Chondrocyte (in vitro differentiated cells): Measurements from ENCODE around the gene ITIH4. TPM values are rescaled to one million over a fixed set of nuclear protein-coding genes. Genes with fewer than 3 reads are reported as not detected.

Experiments
- DNase-seq: peaks from one replicate; pipeline ENCODE4 v3.0.0; 2021; ENCODE audit warnings: mixed read lengths, low spot score
- H3K27ac Mint-ChIP-seq: one replicate; pipeline ENCODE4 v1.8.0; 2021; ENCODE audit warnings: mild to moderate bottlenecking, moderate library complexity, mixed read lengths; ENCODE audit not compliant: unreplicated experiment
- H3K27me3 Mint-ChIP-seq: 2 replicates; pipeline ENCODE4 v1.8.0; 2021; ENCODE audit warnings: low read depth, mixed read lengths
- H3K36me3 Mint-ChIP-seq: 2 replicates; pipeline ENCODE4 v1.8.0; 2021; ENCODE audit warnings: low read depth, mixed read lengths
- H3K4me1 Mint-ChIP-seq: 2 replicates; pipeline ENCODE4 v1.8.0; 2021; ENCODE audit warnings: low read depth, mild to moderate bottlenecking, mixed read lengths
- H3K4me3 Mint-ChIP-seq: one replicate; pipeline ENCODE4 v1.8.0; 2021; ENCODE audit warnings: mild to moderate bottlenecking, moderate library complexity, mixed read lengths; ENCODE audit not compliant: unreplicated experiment
- H3K9me3 Mint-ChIP-seq: 2 replicates; pipeline ENCODE4 v1.8.0; 2021; ENCODE audit warnings: low read depth, mixed read lengths
- total RNA-seq: library from RNA; stranded (reverse); gene quantifications from 3 replicates; pipeline ENCODE4 v1.2.1, GENCODE V29; 2021
- TF ChIP-seq, protein P1 (sequence below): fragments of 200-600 bp; sonication (generic); IDR thresholded peaks from 2 replicates; pipeline ENCODE4 v1.5.0; 2021; ENCODE audit warnings: antibody characterized with exemption, mild to moderate bottlenecking, moderate library complexity

Gene ITIH4
- total RNA-seq, 1 donor from 2014 or later, result 5.2 TPM

DNA sequence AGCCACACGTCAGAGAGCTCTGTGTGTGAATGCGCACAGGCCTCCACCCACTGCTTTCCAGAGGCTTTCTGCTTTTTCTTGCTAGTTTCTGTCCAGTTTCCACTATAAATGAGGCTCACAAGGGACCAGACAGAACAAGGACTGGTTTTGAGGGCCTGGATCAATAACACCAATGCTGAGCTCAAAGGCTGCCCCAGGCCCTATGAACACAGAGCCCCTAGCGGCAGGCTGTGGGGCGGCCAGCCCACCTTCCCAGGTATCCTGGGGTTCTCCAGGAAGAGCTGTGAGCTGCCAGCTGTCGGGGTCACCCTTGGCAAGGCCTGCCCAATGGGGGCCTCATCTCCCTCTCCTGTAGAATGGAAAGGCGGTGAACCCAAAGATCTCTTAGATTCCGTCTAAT, 38.1 kb downstream of the ITIH4 start:
- TF ChIP-seq, protein P1, sequence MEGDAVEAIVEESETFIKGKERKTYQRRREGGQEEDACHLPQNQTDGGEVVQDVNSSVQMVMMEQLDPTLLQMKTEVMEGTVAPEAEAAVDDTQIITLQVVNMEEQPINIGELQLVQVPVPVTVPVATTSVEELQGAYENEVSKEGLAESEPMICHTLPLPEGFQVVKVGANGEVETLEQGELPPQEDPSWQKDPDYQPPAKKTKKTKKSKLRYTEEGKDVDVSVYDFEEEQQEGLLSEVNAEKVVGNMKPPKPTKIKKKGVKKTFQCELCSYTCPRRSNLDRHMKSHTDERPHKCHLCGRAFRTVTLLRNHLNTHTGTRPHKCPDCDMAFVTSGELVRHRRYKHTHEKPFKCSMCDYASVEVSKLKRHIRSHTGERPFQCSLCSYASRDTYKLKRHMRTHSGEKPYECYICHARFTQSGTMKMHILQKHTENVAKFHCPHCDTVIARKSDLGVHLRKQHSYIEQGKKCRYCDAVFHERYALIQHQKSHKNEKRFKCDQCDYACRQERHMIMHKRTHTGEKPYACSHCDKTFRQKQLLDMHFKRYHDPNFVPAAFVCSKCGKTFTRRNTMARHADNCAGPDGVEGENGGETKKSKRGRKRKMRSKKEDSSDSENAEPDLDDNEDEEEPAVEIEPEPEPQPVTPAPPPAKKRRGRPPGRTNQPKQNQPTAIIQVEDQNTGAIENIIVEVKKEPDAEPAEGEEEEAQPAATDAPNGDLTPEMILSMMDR, result peak; percentile 20
- Mint-ChIP-seq H3K4me3 (no peak overlapping the region), H3K36me3 (no peaks in the 10 kb centered on the region), H3K9me3 (no peaks in the 10 kb centered on the region), H3K27ac (no peak overlapping the region), H3K4me1 (peaks cover 11% of the 10 kb centered on the region), H3K27me3 (no peaks in the 10 kb centered on the region)
- no peak for DNase-seq

DNA sequence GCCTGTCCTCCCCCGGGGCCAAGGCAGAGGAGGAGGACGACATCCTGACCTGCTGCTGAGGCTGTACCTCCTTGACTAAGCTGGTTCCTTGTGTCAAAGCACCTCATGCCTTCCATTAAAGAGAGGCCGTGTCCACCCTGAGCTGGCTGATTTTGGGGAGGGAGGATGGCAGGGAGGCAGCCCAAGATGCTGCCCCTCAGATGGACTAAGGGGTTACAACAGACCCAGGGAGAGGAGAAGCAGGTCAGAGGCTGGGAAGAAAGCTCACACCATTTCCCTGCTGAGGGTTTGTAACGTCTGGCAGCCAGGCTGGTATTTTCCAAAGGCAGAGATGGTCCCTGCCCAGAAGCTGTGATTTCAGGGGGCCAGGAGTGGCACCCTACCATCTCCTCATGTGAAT, 38.5 kb downstream of the ITIH4 start:
- no peak for DNase-seq
- H3K4me1 Mint-ChIP-seq, result peaks cover 11% of the 10 kb centered on the region
- no peak overlapping the region for H3K27ac Mint-ChIP-seq
- no peaks in the 10 kb centered on the region for H3K9me3 Mint-ChIP-seq
- no peak overlapping the region for H3K4me3 Mint-ChIP-seq
- no peaks in the 10 kb centered on the region for H3K36me3 Mint-ChIP-seq
- TF ChIP-seq, protein P1, result no peak
- no peaks in the 10 kb centered on the region for H3K27me3 Mint-ChIP-seq

DNA sequence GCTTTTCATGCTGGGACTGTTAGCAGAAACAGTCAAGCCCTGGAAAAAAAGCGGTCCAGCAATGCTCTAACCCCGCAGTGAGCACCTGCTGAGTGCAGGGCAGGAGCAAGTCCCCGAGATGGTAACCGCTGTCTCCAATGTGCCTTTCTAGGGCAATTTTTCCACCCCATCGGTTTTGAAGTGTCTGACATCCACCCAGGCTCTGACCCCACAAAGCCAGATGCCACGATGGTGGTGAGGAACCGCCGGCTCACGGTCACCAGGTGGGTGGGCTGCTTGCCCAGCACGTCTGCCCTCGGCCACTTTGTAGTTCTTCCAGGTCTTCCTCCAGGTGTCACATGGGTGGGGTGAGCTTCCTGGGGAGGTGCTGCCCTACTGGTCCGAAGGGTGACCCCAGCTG, 39.1 kb downstream of the ITIH4 start:
- Mint-ChIP-seq H3K27me3 (no peaks in the 10 kb centered on the region), H3K9me3 (no peaks in the 10 kb centered on the region)

DNA sequence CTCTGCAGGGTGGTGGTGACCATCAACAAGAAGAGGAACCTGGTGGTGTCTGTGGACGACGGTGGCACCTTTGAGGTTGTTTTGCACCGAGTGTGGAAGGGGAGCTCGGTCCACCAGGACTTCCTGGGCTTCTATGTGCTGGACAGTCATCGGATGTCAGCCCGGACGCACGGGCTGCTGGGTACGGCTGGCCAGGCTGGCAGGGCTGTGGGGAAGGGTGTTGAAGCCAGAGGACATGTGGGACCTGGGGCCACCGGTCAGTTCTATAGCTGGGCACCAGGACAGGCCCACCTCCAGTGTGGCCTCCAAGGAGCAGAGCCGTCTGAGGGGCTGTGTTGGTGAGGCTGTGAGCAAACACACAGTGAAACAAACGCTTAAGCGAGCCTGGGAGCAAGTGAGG, 39.7 kb downstream of the ITIH4 start:
- Mint-ChIP-seq H3K27ac (no peak overlapping the region), H3K27me3 (no peaks in the 10 kb centered on the region), H3K4me3 (no peak overlapping the region), H3K36me3 (no peaks in the 10 kb centered on the region), H3K9me3 (no peaks in the 10 kb centered on the region), H3K4me1 (peaks cover 11% of the 10 kb centered on the region)
- peak; percentile 75 for DNase-seq
- TF ChIP-seq, protein P1, result no peak

More for the DNA sequence above, 39.1 kb downstream of the ITIH4 start:
- Mint-ChIP-seq H3K4me1 (peaks cover 11% of the 10 kb centered on the region), H3K4me3 (no peak overlapping the region), H3K36me3 (no peaks in the 10 kb centered on the region), H3K27ac (no peak overlapping the region)
- DNase-seq, result no peak
- TF ChIP-seq, protein P1, result no peak

DNA sequence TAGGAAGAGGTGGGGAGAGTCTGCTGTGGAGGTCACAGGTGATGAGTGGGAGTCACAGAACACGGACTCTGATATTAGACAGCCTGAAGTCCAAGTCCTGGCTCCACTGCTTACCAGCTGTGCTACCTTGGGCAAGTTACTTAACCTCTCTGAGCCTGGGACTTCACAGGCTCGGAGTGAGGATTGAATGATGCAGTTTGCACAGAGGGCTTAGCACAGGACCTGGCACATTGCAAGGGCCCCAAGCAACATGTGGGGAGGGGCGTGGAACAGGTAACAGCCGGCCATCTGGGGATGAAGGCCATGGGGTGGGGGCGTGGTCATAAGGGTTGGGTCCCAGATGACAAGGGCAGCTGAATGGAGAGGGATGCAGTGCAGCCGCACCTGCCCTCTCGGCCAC, 40.1 kb downstream of the ITIH4 start:
- Mint-ChIP-seq H3K4me3 (no peak overlapping the region), H3K27me3 (no peaks in the 10 kb centered on the region), H3K36me3 (no peaks in the 10 kb centered on the region), H3K4me1 (peaks cover 11% of the 10 kb centered on the region), H3K9me3 (no peaks in the 10 kb centered on the region), H3K27ac (no peak overlapping the region)
- TF ChIP-seq, protein P1, result no peak
- DNase-seq, result no peak
